22Rv1 (cell line): ENCODE data around the gene RHOH.

Source experiments
- H3K27ac ChIP-seq: fragments of 450-650 bp; 2 replicates; pipeline ENCODE4 v1.5.1; 2017
- CTCF ChIP-seq: fragments of 450-650 bp; IDR thresholded peaks from 2 replicates; pipeline ENCODE4 v1.5.1; 2017; ENCODE audit warnings: mild to moderate bottlenecking
- ZFX ChIP-seq: fragments of 450-650 bp; IDR thresholded peaks from 2 replicates; pipeline ENCODE4 v1.6.1; 2017; ENCODE audit warnings: antibody characterized with exemption, borderline replicate concordance

Gene RHOH

GRCh38 chr4:40209401-40209800 lies 12.6 kb downstream of the RHOH start:
- no peak overlapping the region for H3K27ac ChIP-seq
- TF ChIP-seq CTCF: no peak
- TF ChIP-seq ZFX: no peak

- H3K27ac ChIP-seq: no peak overlapping the region
- TF ChIP-seq ZFX (no peak), CTCF (no peak)
These were observed 13.9 kb downstream of the RHOH start for GRCh38 chr4:40210776-40211175.

- H3K27ac ChIP-seq: no peak overlapping the region
- TF ChIP-seq ZFX (no peak), CTCF (no peak)
These were observed 14.7 kb downstream of the RHOH start for GRCh38 chr4:40211224-40212185.

- TF ChIP-seq CTCF: no peak
- TF ChIP-seq ZFX: no peak
- no peak overlapping the region for H3K27ac ChIP-seq
These were observed 16.1 kb downstream of the RHOH start for GRCh38 chr4:40212674-40213527.

GRCh38 chr4:40214038-40214437 lies 17.2 kb downstream of the RHOH start:
- H3K27ac ChIP-seq: no peak overlapping the region
- no peak for TF ChIP-seq CTCF
- no peak for TF ChIP-seq ZFX

GRCh38 chr4:40214661-40215418 lies 18.0 kb downstream of the RHOH start:
- no peak for TF ChIP-seq CTCF
- TF ChIP-seq ZFX: no peak
- H3K27ac ChIP-seq: no peak overlapping the region
